ENCODE measurements around the gene FHOD3. TPM values are rescaled to one million over a fixed set of nuclear protein-coding genes. Genes with fewer than 3 reads are reported as not detected.
A peak's percentile ranks its signal among the peaks of the same experiment; 100 is the strongest.
"Not testable (repeated sequence)": the region's sequence is repeated elsewhere in the genome, so short reads cannot be mapped to it uniquely, and the experiment has no call there.

The FHOD3 gene
- total RNA-seq, 8 experiments from 2014 or later, result 1.2 to 36.1 (median 21.8) TPM

DNA sequence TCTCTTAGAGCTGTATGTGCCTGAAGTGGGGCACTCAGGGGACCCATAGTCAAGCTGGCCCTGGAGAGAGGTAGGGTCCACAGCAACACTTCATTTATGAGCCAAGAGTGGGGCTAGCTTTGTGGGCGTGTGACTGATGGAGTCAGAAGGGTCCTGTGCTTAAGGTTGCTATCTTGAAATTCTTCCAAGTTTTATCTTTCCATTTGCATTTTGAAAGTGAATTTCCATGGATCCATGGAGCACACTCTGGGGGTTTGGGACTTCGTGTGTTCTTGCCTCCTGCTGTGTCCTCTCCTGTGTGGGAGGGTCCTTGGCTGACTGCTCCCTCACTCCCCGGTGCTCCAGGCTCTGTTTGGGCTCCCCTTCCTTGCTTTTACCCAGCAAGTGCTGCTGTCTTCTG is 50.8 kb downstream of the FHOD3 start:
- no peak overlapping the region for H3K27ac ChIP-seq
- H3K4me3 ChIP-seq, result no peak overlapping the region
- in situ Hi-C loops (cut with MboI; ENCODE audit: low pct_unique_long_range_greater_than_20kb in 2 of 9, low sequenced_read_pairs in 9 of 9, unreplicated experiment in 9 of 9), result no loop called here
- H3K4me1 ChIP-seq (replicated peaks in 1 of 2), result peaks cover 3 to 18% of the 10 kb centered on the region in 2 donors
- ATAC-seq (replicated peaks in 6 of 8), result no peak
- 8 to 100% (median 83%) methylated on average over 1 to 2 of the region's 3 CpGs; no CpG with 5 or more reads in 5 of the 10 experiments for WGBS, 10 experiments

DNA sequence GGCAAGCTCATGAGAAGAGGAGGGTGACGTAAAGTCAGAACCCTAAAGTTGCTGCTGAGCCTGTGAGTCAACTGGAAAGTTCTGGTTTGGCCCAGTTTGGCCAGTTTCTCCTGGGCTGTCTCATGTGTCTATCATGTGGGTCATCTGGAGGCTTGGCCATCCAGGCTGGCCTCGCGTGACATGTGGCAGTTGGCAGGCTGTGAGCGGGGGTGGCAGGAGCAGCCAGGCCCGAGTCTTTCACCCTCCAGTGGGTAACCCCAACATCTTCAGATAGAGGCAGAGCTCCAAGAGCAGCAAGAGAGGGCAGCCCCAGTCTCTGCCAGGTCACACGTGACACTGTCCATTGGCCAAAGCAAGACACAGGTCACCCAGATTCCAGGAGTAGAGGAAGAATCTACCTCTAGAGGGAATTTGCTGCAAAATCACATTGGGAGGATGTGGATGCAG is 51.5 kb downstream of the FHOD3 start:
- 74 to 100% (median 100%) methylated on average over 1 to 5 of the region's 6 CpGs; no CpG with 5 or more reads in 3 of the 10 experiments for WGBS, 10 experiments
- Histone ChIP-seq H3K27ac (no peak overlapping the region), H3K4me1 (replicated peaks in 1 of 2) (peaks cover 3 to 18% of the 10 kb centered on the region in 2 donors), H3K4me3 (no peak overlapping the region)
- no peak for ATAC-seq (replicated peaks in 6 of 8)
- in situ Hi-C loops (cut with MboI; ENCODE audit: low pct_unique_long_range_greater_than_20kb in 2 of 9, low sequenced_read_pairs in 9 of 9, unreplicated experiment in 9 of 9), result no loop called here

DNA sequence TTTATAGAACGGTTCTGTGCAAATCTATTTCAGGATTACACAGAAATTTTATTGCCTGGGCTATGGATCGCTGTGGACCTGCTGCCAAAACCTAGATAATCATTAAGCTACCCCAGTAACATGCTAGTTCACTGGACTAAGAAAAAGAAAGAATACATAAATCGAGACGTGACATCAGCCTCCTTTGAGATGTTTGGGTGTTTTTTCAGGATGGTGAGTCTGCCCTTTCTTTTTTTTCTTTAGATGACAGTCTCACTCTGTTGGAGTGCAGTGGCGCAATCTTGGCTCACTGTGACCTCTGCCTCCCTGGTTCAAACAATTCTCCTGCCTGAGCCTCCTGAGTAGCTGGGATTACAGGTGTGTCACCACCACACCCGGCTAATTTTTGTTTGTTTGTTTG is 52.0 kb downstream of the FHOD3 start:
- peaks cover 3 to 18% of the 10 kb centered on the region in 2 donors for H3K4me1 ChIP-seq (replicated peaks in 1 of 2)
- 23 to 100% (median 70%) methylated on average over 1 to 5 of the region's 6 CpGs; no CpG with 5 or more reads in 1 of the 10 experiments for WGBS, 10 experiments
- peak in 3 of 8 experiments; percentile 27 to 34 (median 29) for ATAC-seq (replicated peaks in 6 of 8)
- no peak overlapping the region for H3K4me3 ChIP-seq
- H3K27ac ChIP-seq, result no peak overlapping the region
- in situ Hi-C loops (cut with MboI; ENCODE audit: low pct_unique_long_range_greater_than_20kb in 2 of 9, low sequenced_read_pairs in 9 of 9, unreplicated experiment in 9 of 9), result no loop called here

DNA sequence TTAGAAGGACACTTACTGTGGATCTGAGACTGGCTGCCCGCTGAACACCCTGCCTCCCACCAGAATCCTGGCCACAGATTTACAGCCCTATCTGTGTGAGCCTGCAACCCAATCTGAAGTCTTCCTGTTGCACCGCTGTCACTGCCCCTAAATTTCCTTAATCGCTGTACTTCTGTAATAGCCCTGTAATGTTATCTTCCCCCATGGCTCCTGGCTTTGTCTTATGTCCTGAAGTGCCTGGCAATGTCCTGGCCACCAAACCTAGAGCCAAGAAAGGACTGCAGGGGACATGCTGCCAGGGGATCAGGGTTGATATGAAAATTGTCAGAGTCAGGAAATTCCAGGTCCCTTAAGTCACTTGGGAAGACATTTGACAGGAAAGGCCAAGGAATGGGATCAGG is 52.7 kb downstream of the FHOD3 start:
- in situ Hi-C loops (cut with MboI; ENCODE audit: low pct_unique_long_range_greater_than_20kb in 2 of 9, low sequenced_read_pairs in 9 of 9, unreplicated experiment in 9 of 9), result no loop called here
- H3K4me3 ChIP-seq, result no peak overlapping the region
- H3K4me1 ChIP-seq (replicated peaks in 1 of 2), result peaks cover 3 to 18% of the 10 kb centered on the region in 2 donors
- no peak for ATAC-seq (replicated peaks in 6 of 8)
- WGBS, 10 experiments, result 83 to 100% (median 100%) methylated on average over 1 to 2 of the region's 3 CpGs; no CpG with 5 or more reads in 4 of the 10 experiments
- no peak overlapping the region for H3K27ac ChIP-seq

DNA sequence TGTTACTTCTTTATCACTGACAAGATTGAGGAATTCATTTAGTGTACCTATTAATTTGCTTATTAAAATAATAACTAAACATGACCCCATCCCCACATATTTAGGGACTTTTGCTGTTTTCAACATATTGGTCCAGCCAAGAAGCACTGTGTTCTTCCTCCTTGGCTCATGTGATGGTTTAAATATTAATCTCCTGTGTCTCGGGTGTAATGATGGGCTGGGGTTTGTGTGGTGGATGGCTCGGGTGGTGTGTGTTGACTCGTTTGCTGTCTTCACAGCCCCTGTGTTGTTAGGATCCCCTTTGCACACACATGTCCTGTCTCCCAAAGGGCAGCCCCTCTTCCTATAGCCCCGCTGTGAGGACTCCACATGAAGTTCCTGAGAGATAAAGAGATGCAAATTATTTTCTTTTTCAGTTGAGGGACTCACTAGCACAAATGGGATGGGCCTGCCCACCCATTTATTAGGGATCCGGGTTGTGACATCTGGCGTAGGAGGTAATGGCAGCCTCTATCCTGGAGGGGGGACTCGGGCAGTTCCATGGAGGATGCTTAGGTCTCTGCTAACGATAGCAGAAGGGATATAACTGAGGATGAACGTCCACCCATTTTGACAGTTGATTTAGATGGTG is 53.4 kb downstream of the FHOD3 start:
- peak in 2 of 8 experiments; percentile 31 to 39 for ATAC-seq (replicated peaks in 6 of 8)
- Histone ChIP-seq H3K4me3 (no peak overlapping the region), H3K4me1 (replicated peaks in 1 of 2) (peaks cover 3 to 18% of the 10 kb centered on the region in 2 donors), H3K27ac (no peak overlapping the region)
- in situ Hi-C loops (cut with MboI; ENCODE audit: low pct_unique_long_range_greater_than_20kb in 2 of 9, low sequenced_read_pairs in 9 of 9, unreplicated experiment in 9 of 9), result no loop called here
- 24 to 80% (median 51%) methylated on average over 1 to 6 of the region's 9 CpGs; no CpG with 5 or more reads in 1 of the 10 experiments for WGBS, 10 experiments

DNA sequence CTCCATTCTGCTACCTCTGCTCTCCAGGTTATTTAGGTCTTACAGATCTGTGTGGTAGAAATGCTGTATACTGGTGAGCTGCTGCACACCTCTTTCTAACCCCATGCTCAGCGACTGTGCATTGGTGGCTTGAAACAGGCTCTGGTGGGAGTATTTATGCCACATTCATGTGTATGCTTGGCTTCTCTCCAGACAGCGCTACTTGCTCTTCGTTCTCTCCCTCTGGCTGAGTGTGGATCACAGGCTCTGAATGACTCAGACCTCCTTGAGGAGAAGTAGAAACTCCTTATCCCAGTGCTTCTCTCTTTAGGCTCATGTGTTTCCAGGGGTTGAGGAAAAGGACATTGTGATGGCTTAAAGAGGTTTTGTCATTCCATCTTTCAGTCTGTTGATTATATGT is 54.9 kb downstream of the FHOD3 start:
- H3K27ac ChIP-seq, result no peak overlapping the region
- peak in 5 of 8 experiments; percentile 32 to 98 (median 97) for ATAC-seq (replicated peaks in 6 of 8)
- in situ Hi-C loops (cut with MboI; ENCODE audit: low pct_unique_long_range_greater_than_20kb in 2 of 9, low sequenced_read_pairs in 9 of 9, unreplicated experiment in 9 of 9), result no loop called here
- peaks cover 3 to 18% of the 10 kb centered on the region in 2 donors for H3K4me1 ChIP-seq (replicated peaks in 1 of 2)
- H3K4me3 ChIP-seq, result no peak overlapping the region
- 0 to 100% (median 90%) methylated on average over 1 to 3 of the region's 3 CpGs; no CpG with 5 or more reads in 3 of the 10 experiments for WGBS, 10 experiments

DNA sequence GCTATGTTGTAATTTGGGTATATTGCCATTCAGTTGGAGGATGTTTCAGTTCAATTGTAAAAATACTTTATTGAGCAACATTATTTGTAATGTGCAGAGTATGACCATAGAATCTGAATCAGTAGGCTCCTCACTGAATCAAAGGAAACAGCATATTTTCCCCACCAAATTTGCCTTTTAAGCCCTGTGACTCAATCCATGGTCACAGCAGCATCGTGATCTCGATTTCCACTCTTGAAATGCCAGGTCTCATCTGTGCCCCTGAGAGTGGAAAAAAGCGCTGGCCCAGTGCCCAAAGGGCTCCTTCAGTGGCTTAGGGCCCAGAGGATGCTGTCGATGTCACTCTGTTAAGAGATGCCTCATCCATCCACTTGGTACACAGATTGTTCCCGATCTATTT is 57.5 kb downstream of the FHOD3 start:
- no peak overlapping the region for H3K4me3 ChIP-seq
- ATAC-seq (replicated peaks in 6 of 8), result no peak
- no peak overlapping the region for H3K27ac ChIP-seq
- WGBS, 10 experiments, result 0 to 100% (median 58%) methylated on average over 1 to 4 of the region's 5 CpGs; no CpG with 5 or more reads in 2 of the 10 experiments
- in situ Hi-C loops (cut with MboI; ENCODE audit: low pct_unique_long_range_greater_than_20kb in 2 of 9, low sequenced_read_pairs in 9 of 9, unreplicated experiment in 9 of 9), result no loop called here
- peaks cover 3 to 12% of the 10 kb centered on the region in 2 donors for H3K4me1 ChIP-seq (replicated peaks in 1 of 2)

DNA sequence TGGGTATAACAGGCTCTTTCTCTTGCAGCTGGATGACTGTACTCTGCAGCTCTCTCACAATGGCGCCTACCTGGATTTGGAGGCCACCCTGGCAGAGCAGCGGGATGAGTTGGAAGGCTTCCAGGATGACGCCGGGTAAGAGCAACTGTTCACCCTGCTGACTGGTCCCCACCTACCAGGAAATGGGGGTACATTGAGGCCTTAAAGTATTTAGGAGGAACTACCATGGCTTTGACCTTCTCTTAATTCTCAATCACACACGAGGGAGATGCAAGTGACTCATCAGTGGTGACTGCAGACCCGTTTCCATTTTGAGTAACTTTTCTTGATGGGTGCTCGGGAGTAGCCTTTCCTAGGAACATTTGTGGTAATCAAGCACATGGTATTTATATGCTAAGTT is 58.0 kb downstream of the FHOD3 start:
- no peak overlapping the region for H3K27ac ChIP-seq
- ATAC-seq (replicated peaks in 6 of 8), result no peak
- in situ Hi-C loops (cut with MboI; ENCODE audit: low pct_unique_long_range_greater_than_20kb in 2 of 9, low sequenced_read_pairs in 9 of 9, unreplicated experiment in 9 of 9), result no loop called here
- WGBS, 10 experiments, result 47 to 100% (median 94%) methylated on average over 1 to 6 of the region's 7 CpGs; no CpG with 5 or more reads in 3 of the 10 experiments
- H3K4me3 ChIP-seq, result no peak overlapping the region
- H3K4me1 ChIP-seq (replicated peaks in 1 of 2), result peaks cover 3 to 10% of the 10 kb centered on the region in 2 donors

DNA sequence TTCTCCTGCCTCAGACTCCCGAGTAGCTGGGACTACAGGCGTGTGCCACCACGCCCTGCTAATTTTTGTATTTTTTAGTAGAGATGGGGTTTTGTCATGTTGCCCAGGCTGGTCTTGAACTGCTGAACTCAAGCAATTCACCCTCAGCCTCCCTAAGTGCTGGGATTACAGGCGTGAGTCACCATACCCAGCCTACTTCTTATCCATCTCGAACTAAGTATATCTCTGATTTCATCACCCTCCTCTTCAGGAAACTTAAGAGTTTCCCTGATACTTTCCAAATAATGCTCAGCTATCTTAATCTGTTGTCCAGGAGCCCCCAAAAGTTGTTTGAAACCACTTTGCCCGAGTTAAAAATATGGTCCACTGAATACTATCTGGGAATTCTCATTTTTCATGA is 59.2 kb downstream of the FHOD3 start:
- in situ Hi-C loops (cut with MboI; ENCODE audit: low pct_unique_long_range_greater_than_20kb in 2 of 9, low sequenced_read_pairs in 9 of 9, unreplicated experiment in 9 of 9); H3K4me1 ChIP-seq (replicated peaks in 1 of 2); ATAC-seq (replicated peaks in 6 of 8); H3K4me3 ChIP-seq; H3K27ac ChIP-seq: not testable (repeated sequence)
- WGBS, 10 experiments, result 78 to 100% (median 90%) methylated on average over 2 to 6 of the region's 6 CpGs; no CpG with 5 or more reads in 4 of the 10 experiments

DNA sequence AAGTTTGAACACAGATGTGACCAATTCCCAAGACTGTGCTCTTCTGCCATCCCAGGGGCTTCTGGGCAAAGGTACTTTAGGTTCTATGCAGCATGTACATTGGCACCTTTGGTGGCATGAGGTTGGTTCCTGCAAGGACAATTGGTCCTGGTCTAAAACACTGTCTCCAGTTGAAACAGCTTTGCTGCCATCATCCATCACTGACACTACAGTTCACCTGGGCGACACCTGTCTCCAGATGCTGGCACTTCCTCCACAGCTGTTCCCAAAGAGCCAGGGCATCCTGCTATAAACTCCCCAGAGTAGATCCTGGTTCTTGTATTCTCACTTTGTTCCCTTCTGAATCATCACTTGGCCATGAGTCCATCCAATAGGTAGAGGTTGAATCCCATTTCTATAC is 60.6 kb downstream of the FHOD3 start:
- in situ Hi-C loops (cut with MboI; ENCODE audit: low pct_unique_long_range_greater_than_20kb in 2 of 9, low sequenced_read_pairs in 9 of 9, unreplicated experiment in 9 of 9), result no loop called here
- 86 to 100% (median 100%) methylated on average over 1 of the region's 1 CpG; no CpG with 5 or more reads in 7 of the 10 experiments for WGBS, 10 experiments

DNA sequence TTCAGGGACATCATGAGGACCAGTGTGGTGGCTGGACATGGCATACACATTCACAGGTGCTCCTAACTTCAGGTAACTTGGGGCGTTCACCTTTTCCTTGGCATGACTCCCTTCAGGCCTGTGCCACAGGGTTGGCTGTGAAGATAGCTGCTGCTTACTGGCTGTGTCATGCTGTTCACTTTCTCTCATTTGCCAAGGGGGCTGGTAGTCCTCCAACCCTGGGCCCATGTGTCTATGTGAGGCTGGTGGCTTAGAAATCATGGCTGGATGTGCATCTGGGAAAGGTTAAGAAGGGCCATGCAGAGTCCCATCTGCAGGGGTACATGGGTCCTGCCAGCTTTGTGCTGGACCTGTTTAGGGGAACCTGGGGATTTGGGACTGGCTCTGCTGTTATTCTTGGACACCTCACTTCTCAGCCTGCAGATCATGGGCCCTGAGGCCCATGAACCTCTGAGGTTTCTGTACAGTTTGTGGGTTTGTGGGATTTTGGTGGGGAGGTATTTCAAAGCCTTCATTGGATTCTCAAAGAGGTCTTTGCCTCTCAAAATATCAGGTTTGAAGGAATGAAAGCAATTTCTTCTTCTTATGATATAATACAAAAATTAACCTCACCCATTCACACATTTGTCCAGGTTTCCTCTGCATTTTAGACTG is 62.9 kb downstream of the FHOD3 start:
- no peak overlapping the region for H3K4me3 ChIP-seq
- WGBS, 10 experiments, result 60 to 80% methylated on average over 1 of the region's 1 CpG; no CpG with 5 or more reads in 8 of the 10 experiments
- H3K27ac ChIP-seq, result no peak overlapping the region
- H3K4me1 ChIP-seq (replicated peaks in 1 of 2), result no peaks in the 10 kb centered on the region
- in situ Hi-C loops (cut with MboI; ENCODE audit: low pct_unique_long_range_greater_than_20kb in 2 of 9, low sequenced_read_pairs in 9 of 9, unreplicated experiment in 9 of 9), result no loop called here
- ATAC-seq (replicated peaks in 6 of 8), result no peak

More for the DNA sequence above, 60.6 kb downstream of the FHOD3 start:
- Histone ChIP-seq H3K27ac (no peak overlapping the region), H3K4me3 (no peak overlapping the region), H3K4me1 (replicated peaks in 1 of 2) (no peaks in the 10 kb centered on the region)
- ATAC-seq (replicated peaks in 6 of 8), result no peak

DNA sequence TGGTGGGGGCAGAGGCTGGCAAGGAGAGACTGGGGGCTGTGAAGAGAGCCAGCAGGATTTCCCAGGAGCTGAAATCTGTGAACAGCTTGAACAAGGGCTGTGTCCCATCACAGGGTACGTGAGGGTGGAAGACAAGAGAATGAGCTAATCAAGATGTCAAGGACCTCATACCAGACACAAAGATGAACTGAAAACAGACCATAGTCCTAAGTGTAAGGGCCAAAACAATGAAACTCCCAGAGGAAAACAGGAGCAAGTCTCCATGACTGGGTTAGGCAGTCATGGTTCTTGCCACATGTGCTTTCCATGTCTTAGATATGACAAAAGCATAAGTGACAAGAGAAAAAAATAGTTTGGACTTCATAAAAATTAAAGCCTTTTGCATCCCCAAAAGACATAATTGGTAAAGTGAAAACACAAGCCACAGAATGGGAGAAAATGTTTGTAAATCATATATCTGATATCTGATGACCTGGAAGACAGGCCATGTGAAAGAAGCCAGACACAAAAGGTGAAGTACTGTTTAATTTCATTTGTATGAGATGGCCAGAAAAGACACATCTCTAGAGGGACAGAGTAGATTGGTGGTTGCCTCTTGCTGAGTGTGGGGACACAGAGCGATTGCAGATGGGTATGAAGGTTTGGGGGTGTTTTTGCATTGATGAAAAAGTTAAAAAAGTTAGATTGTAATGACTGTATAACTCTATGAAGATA is 67.6 kb downstream of the FHOD3 start:
- in situ Hi-C loops (cut with MboI; ENCODE audit: low pct_unique_long_range_greater_than_20kb in 2 of 9, low sequenced_read_pairs in 9 of 9, unreplicated experiment in 9 of 9), result no loop called here
- ATAC-seq (replicated peaks in 6 of 8), result no peak
- WGBS, 10 experiments, result 50 to 100% (median 100%) methylated on average over 1 to 2 of the region's 2 CpGs; no CpG with 5 or more reads in 3 of the 10 experiments
- no peak overlapping the region for H3K27ac ChIP-seq
- no peaks in the 10 kb centered on the region for H3K4me1 ChIP-seq (replicated peaks in 1 of 2)
- no peak overlapping the region for H3K4me3 ChIP-seq
